Fibroblast of villous mesenchyme (primary cell): ENCODE measurements around the gene EFCAB12. TPM values are rescaled to one million over a fixed set of nuclear protein-coding genes. Genes with fewer than 3 reads are reported as not detected.
A peak's percentile ranks its signal among the peaks of the same experiment; 100 is the strongest.

Experiments
- DNase-seq: peaks from one replicate; pipeline ENCODE4 v3.0.0-alpha.2; 2010; ENCODE audit warnings: low read depth
- H3K4me3 ChIP-seq: 2 replicates; pipeline ENCODE4 v1.5.1; 2011; ENCODE audit warnings: low read depth, mild to moderate bottlenecking, low read length
- total RNA-seq: library from RNA; depleted of rRNA; stranded (reverse); fragments of >200 nt; gene quantifications from 2 replicates; pipeline ENCODE4 v1.2.3, GENCODE V29; 2012
- TF ChIP-seq, protein P1 (sequence below): IDR thresholded peaks from 2 replicates; pipeline ENCODE4 v1.5.1; 2012; ENCODE audit warnings: low read depth, mild to moderate bottlenecking, low read length; ENCODE audit not compliant: insufficient read depth

The EFCAB12 gene
- total RNA-seq, 1 donor = not detected

DNA sequence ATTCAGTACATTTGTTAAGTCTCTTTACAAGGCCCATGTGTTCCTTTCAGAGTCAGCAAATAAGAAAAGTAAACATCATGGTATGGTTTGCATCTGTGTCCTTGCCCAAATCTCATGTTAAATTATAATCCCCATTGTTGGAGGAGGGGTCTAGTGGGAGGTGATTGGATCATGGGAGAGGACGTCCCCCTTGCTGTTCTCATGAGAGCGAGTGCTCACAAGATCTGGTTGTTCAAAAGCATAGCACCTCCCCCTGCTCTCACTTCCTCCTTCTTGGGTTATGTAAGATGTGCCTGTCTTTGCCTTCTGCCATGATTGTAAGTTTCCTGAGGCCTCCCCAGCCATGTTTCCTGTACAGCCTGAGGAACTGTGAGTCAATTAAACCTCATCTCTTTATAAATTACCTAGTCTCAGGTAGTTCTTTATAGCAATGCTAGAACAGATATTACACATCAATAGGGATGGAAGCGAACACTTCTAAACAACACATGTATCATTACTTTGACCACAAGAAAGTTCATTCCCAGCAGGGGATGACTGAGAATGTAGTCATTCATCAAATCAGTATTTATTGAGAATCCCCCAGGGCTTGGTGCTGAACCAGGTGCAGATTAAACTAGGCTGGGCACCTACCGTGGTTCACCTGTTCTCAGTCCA is 4.1 kb downstream of the EFCAB12 start:
- peak; percentile 54 for DNase-seq
- TF ChIP-seq, protein P1, sequence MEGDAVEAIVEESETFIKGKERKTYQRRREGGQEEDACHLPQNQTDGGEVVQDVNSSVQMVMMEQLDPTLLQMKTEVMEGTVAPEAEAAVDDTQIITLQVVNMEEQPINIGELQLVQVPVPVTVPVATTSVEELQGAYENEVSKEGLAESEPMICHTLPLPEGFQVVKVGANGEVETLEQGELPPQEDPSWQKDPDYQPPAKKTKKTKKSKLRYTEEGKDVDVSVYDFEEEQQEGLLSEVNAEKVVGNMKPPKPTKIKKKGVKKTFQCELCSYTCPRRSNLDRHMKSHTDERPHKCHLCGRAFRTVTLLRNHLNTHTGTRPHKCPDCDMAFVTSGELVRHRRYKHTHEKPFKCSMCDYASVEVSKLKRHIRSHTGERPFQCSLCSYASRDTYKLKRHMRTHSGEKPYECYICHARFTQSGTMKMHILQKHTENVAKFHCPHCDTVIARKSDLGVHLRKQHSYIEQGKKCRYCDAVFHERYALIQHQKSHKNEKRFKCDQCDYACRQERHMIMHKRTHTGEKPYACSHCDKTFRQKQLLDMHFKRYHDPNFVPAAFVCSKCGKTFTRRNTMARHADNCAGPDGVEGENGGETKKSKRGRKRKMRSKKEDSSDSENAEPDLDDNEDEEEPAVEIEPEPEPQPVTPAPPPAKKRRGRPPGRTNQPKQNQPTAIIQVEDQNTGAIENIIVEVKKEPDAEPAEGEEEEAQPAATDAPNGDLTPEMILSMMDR = no peak

DNA sequence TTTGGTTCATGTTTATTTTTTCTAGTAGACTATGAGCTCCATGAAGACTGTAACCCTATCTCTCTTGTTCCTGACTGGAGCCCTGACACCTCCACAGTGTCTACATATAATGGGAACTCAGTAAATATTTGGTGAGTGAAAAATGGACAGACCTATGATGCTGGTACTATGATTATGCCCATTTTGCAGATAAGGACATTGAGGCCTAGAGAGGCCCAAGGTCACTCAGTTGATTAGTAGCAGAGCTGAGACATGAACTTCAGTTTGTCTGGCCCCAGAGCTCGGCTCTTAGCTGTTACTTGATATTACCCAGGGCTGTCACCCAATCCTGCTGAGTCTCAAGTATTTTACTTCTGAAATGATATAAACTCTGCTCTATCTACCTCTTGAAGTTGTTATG is 5.5 kb downstream of the EFCAB12 start:
- no peak for DNase-seq
- TF ChIP-seq, protein P1 = no peak
- no peak overlapping the region for H3K4me3 ChIP-seq

More for the DNA sequence above, 4.1 kb downstream of the EFCAB12 start:
- H3K4me3 ChIP-seq = no peak overlapping the region

DNA sequence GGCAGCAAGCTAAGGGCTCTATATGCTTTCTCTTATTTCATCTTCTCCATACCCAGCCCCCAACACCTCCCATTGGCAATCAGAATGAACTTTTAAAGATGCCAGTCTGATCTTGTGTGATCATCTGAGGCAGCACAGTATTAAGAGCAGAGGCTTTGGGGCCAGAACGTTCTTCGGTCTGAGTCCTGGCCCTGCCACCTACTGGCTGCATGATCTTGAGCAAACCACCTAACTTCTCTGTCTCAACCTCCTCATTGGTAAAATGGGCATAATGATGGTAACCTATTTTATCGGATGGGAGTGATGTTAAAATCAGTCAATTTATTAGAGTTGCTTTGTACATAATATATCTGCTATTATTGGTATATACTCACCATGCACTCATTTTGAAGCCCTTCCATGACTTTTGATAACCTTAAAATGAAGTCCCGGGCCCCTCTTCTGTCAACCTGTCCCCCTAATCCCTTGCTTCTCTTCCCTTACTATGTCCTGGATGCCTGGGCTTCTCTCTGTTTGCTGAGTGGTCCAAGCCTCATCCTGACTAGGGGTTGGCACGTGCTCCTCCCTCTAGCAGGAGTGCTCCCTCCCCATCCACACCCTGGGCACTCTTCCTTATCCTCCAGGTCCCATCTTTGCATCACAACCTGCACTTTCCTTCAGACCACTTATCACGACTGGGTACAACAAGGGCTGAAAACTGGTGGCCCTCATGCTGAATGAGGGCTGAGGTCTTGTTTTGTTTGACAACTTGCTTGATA is 6.3 kb downstream of the EFCAB12 start:
- TF ChIP-seq, protein P1 = peak; percentile 53
- no peak for DNase-seq
- H3K4me3 ChIP-seq = no peak overlapping the region

DNA sequence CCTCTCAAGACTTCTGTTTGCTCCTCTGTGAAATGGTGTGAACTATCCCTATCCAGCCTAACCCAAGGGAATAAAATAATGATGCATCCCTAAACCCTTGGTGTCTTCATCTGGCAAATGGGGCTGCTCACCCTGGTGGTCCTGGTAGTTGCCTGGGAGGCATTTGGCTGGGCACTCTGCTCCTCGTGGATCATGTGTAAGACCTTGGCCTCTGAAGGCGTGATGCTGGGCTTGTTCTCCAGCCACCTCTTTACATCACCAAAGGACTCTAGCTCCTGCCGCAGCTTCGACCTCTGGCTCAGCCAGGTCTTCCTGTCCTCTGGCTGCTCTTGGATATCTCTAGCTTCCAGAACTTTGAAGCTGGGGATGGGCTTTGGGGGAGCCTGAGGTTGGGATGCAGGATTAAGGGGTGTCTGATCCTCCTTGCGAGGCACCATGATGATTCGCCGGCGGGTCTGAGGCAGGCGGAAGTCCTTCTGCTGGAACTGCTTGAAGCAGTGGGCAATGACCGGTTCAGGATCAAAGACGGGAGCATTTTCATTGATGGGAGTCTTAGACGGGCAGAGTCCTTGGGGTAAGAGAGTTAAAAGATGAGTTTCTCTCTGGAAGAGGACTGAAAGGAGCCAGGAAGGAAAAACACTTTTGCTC is 7.1 kb downstream of the EFCAB12 start:
- no peak for DNase-seq
- TF ChIP-seq, protein P1 = no peak
- no peak overlapping the region for H3K4me3 ChIP-seq

DNA sequence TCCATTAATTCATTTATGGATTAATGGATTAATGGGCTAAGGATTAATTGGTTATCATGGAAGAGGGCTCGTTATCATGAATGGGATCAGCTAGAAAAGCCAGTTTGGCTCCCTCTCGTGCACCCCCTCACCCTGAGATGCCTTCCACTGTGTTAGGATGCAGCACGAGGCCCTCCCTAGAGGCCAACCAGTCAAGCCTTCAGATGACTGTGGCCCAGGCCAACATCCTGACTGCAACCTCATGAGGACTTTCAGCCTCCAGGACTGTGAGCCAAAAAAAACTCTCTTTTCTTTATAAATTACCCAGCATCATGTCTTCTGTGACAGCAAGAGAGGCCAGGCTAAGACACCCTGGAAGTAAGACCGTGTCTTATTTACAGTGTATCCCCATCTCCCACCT is 9.0 kb downstream of the EFCAB12 start:
- no peak overlapping the region for H3K4me3 ChIP-seq
- TF ChIP-seq, protein P1 = no peak
- no peak for DNase-seq

DNA sequence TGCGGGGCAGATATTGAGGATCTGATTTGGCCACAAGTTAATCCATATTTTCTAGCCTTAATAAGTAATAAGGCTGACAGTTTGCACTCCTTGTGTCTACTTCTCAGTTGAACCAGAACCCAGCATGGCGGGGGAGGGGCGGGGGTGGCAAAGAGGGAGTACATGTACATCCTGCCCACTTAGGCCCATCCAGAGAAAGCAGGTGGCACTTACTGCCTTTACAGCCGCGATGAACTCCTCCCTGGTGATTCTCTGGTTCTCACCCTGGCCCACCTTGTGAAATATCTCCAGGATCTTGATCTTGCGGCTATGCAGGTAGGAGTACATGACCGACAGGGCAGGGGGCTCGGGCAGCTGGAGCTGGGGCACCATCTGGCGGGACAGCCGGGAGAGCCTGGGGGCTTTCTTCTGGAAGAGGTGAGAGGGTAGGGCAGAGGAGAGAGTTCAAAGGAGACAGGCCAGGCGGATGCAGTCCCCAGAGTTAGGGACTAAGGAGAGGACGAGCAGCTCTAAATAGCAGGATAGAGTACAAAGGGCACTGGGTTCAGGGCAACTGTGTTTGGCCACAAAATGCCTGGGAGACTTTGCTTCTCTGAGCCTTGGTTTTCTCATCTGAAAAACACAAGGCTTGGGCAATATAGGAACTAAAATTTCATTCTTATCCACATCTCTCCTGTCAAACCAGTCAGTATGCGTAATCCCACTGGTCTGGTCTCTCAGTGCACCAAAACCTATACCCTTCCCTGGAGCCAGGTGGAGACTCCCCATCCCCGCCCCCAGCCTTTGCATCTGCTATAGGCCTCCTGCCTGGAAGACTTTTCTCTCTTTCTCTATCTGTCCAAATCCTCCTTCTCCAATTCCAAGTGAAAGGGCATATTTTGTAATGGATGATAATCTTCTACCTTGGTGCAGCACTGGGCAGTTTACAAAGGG is 10.1 kb downstream of the EFCAB12 start:
- no peak for DNase-seq
- TF ChIP-seq, protein P1 = no peak
- H3K4me3 ChIP-seq = no peak overlapping the region
